Keratinocyte (primary cell): ENCODE results near the gene ILK. TPM values are rescaled to one million over a fixed set of nuclear protein-coding genes. Genes with fewer than 3 reads are reported as not detected.

Source experiments
- DNase-seq: peaks from one replicate; pipeline ENCODE4 v3.0.0-alpha.2; 2011; ENCODE audit warnings: low read depth, missing footprints, low spot score
- FAIRE-seq: peaks from 2 replicates; lab custom pipeline; 2011; peaks lifted over from hg19 to GRCh38; lab: Jason Lieb, UNC
- H2AFZ ChIP-seq: 2 replicates; pipeline ENCODE4 v1.6.0; 2012; ENCODE audit warnings: low read length, control low read depth, inconsistent platforms; ENCODE audit not compliant: control insufficient read depth
- H3K27ac ChIP-seq: 2 replicates; pipeline ENCODE4 v1.5.1; 2011; ENCODE audit warnings: low read length; ENCODE audit not compliant: control insufficient read depth, insufficient read depth
- H3K27me3 ChIP-seq: 3 replicates; pipeline ENCODE4 v1.6.0; 2011; ENCODE audit warnings: low read length; ENCODE audit not compliant: control insufficient read depth, insufficient read depth; ENCODE audit errors: extremely low read depth
- H3K36me3 ChIP-seq, 2 experiments: 2 replicates in 1 of 2; 3 replicates in 1 of 2; pipeline ENCODE4 v1.5.1; 2011; ENCODE audit warnings: low read length in 2 of 2, mild to moderate bottlenecking in 1 of 2; ENCODE audit not compliant: control insufficient read depth in 2 of 2, insufficient read depth in 2 of 2; ENCODE audit errors: extremely low read depth in 1 of 2
- H3K4me1 ChIP-seq: 3 replicates; pipeline ENCODE4 v1.5.1; 2011; ENCODE audit warnings: low read length; ENCODE audit not compliant: control insufficient read depth, insufficient read depth; ENCODE audit errors: extremely low read depth
- H3K4me2 ChIP-seq: 3 replicates; pipeline ENCODE4 v1.6.0; 2011; ENCODE audit warnings: low read depth, low read length; ENCODE audit not compliant: control insufficient read depth, insufficient read depth; ENCODE audit errors: extremely low read depth
- H3K4me3 ChIP-seq, 3 experiments: fragments of 200-600 bp in 1 of 3; sonication (generic) in 1 of 3; 2 replicates in 2 of 3; 3 replicates in 1 of 3; pipeline ENCODE4 v1.5.1; 2011 to 2016; ENCODE audit warnings: low read length in 3 of 3, mild to moderate bottlenecking in 3 of 3, control low read depth in 2 of 3, inconsistent platforms in 1 of 3, low read depth in 1 of 3, mixed read lengths in 1 of 3, mixed run types in 1 of 3, moderate library complexity in 1 of 3; ENCODE audit not compliant: control insufficient read depth in 2 of 3, insufficient read depth in 2 of 3; ENCODE audit errors: extremely low read depth in 1 of 3
- H3K79me2 ChIP-seq: 2 replicates; pipeline ENCODE4 v1.6.0; 2012; ENCODE audit warnings: low read length; ENCODE audit not compliant: control insufficient read depth, insufficient read depth
- H3K9ac ChIP-seq: 3 replicates; pipeline ENCODE4 v1.6.0; 2011; ENCODE audit warnings: low read length; ENCODE audit not compliant: control insufficient read depth, insufficient read depth; ENCODE audit errors: extremely low read depth
- H3K9me1 ChIP-seq: 3 replicates; pipeline ENCODE4 v1.6.0; 2011; ENCODE audit warnings: low read length; ENCODE audit not compliant: control insufficient read depth, insufficient read depth; ENCODE audit errors: extremely low read depth
- H3K9me3 ChIP-seq: 2 replicates; pipeline ENCODE4 v1.5.1; 2012; ENCODE audit warnings: low read depth, low read length; ENCODE audit not compliant: control insufficient read depth
- H4K20me1 ChIP-seq: 3 replicates; pipeline ENCODE4 v1.6.0; 2011; ENCODE audit warnings: low read length; ENCODE audit not compliant: control insufficient read depth, insufficient read depth; ENCODE audit errors: extremely low read depth
- CTCF ChIP-seq, 3 experiments: IDR thresholded peaks in 1 of 3; conservative IDR thresholded peaks in 1 of 3; optimal IDR thresholded peaks in 1 of 3; 2 replicates in 2 of 3; 3 replicates in 1 of 3; pipeline versions ENCODE3 to v1.5.1; 2011; ENCODE audit warnings: low read length in 3 of 3, mild to moderate bottlenecking in 3 of 3, moderate library complexity in 2 of 3, control low read depth in 1 of 3, inconsistent platforms in 1 of 3; ENCODE audit not compliant: insufficient read depth in 2 of 3; ENCODE audit errors: extremely low read depth in 1 of 3
- EZH2 ChIP-seq: IDR thresholded peaks from one replicate; pipeline ENCODE4 v1.6.1; 2012; ENCODE audit warnings: inconsistent platforms, mild to moderate bottlenecking, low read length, moderate library complexity
- dilution Hi-C: fragments of 300-500 bp; cut with MboI; formaldehyde crosslinking; loops from one replicate; pipeline ENCODE4 v1.7.0; 2020; ENCODE audit warnings: low sequenced_read_pairs; ENCODE audit not compliant: extremely low pct_ligation_motif_present
- polyA plus RNA-seq, 5 experiments: library from polyadenylated mRNA; depleted of rRNA in 3 of 5; stranded (reverse) in 3 of 5; stranded (forward) in 1 of 5; unstranded in 1 of 5; fragments of >200 nt; gene quantifications; 1 replicate in 1 of 5; 2 replicates in 3 of 5; 3 replicates in 1 of 5; pipeline versions ENCODE4 v1.2.1 to v1.2.3, GENCODE V29; 2011 to 2012; ENCODE audit warnings: missing spikeins in 2 of 5, low read depth in 1 of 5, low replicate concordance in 1 of 5

ILK gene
- polyA plus RNA-seq, 1 donor (not counting 4 experiments of a cell fraction or from before 2014, with no cell fraction given), result 117 TPM

- FAIRE-seq (no peak), DNase-seq (no peak)
- Histone ChIP-seq H3K27ac (no peak overlapping the region), H3K4me1 (no peaks in the 10 kb centered on the region), H3K4me2 (no peak overlapping the region), H3K9ac (no peak overlapping the region), H3K27me3 (peaks cover 48% of the 10 kb centered on the region), H3K4me3 (no peak overlapping the region), H3K79me2 (no peaks in the 10 kb centered on the region), H4K20me1 (no peaks in the 10 kb centered on the region), H3K36me3 (no peaks in the 10 kb centered on the region), H2AFZ (no peak overlapping the region), H3K9me3 (no peaks in the 10 kb centered on the region), H3K9me1 (no peaks in the 10 kb centered on the region)
- TF ChIP-seq CTCF (optimal IDR thresholded peaks at IDR 0.05 in 1 of 3, IDR thresholded peaks at IDR 0.05 in 1 of 3, conservative IDR thresholded peaks at IDR 0.05 in 1 of 3; ENCODE audit: extremely low read depth in 1 of 3, insufficient read depth in 2 of 3, low read length in 3 of 3), result no peak
- no peak for TF ChIP-seq EZH2
- dilution Hi-C loops, result no loop called here
These were observed 47.4 kb downstream of the ILK start for GRCh38 chr11:6650980-6651379.

GRCh38 chr11:6652182-6652581 lies 48.6 kb downstream of the ILK start:
- Histone ChIP-seq H3K79me2 (no peaks in the 10 kb centered on the region), H3K4me3 (no peak overlapping the region), H3K27me3 (peaks cover 60% of the 10 kb centered on the region), H2AFZ (no peak overlapping the region), H3K27ac (no peak overlapping the region), H3K9me3 (no peaks in the 10 kb centered on the region), H3K9me1 (no peaks in the 10 kb centered on the region), H3K36me3 (no peaks in the 10 kb centered on the region), H3K4me1 (no peaks in the 10 kb centered on the region), H3K4me2 (no peak overlapping the region), H3K9ac (no peak overlapping the region), H4K20me1 (no peaks in the 10 kb centered on the region)
- dilution Hi-C loops, result no loop called here
- TF ChIP-seq EZH2 (no peak), CTCF (optimal IDR thresholded peaks at IDR 0.05 in 1 of 3, IDR thresholded peaks at IDR 0.05 in 1 of 3, conservative IDR thresholded peaks at IDR 0.05 in 1 of 3; ENCODE audit: extremely low read depth in 1 of 3, insufficient read depth in 2 of 3, low read length in 3 of 3) (no peak)
- FAIRE-seq (no peak), DNase-seq (no peak)
